NCI-H1417 treated with DMSO at 0.1 percent for 48 hours (cell line): Measurements from ENCODE around the gene TCAP.
"Not testable (repeated sequence)": the region's sequence is repeated elsewhere in the genome, so short reads cannot be mapped to it uniquely, and the experiment has no call there.

Experiments used
- DNase-seq: peaks from one replicate; lab custom pipeline; 2025; lab: John Stamatoyannopoulos, UW

Gene TCAP

GRCh38 chr17:39706383-39706782, 41.2 kb downstream of the TCAP start:
- DNase-seq = no peak

GRCh38 chr17:39706921-39707337, 41.8 kb downstream of the TCAP start:
- DNase-seq = no peak

GRCh38 chr17:39709319-39709997, 44.3 kb downstream of the TCAP start:
- no peak for DNase-seq

- no peak for DNase-seq
Measured at GRCh38 chr17:39709998-39710964, 45.1 kb downstream of the TCAP start.

GRCh38 chr17:39711071-39711470, 45.9 kb downstream of the TCAP start:
- not testable (repeated sequence) for DNase-seq

GRCh38 chr17:39711851-39712250, 46.7 kb downstream of the TCAP start:
- DNase-seq = no peak

GRCh38 chr17:39714234-39714633, 49.1 kb downstream of the TCAP start:
- DNase-seq = no peak

- no peak for DNase-seq
Measured at GRCh38 chr17:39715375-39716072, 50.4 kb downstream of the TCAP start.
